ENCODE results near the gene MYH11. TPM values are rescaled to one million over a fixed set of nuclear protein-coding genes. Genes with fewer than 3 reads are reported as not detected.

The MYH11 gene
- total and polyA plus RNA-seq, 10 of the 15 experiments (the other 5 are each of a cell fraction or from before 2014, with no cell fraction given), result 0.01 to 1.9 (median 0.13) TPM; not detected in 1

DNA sequence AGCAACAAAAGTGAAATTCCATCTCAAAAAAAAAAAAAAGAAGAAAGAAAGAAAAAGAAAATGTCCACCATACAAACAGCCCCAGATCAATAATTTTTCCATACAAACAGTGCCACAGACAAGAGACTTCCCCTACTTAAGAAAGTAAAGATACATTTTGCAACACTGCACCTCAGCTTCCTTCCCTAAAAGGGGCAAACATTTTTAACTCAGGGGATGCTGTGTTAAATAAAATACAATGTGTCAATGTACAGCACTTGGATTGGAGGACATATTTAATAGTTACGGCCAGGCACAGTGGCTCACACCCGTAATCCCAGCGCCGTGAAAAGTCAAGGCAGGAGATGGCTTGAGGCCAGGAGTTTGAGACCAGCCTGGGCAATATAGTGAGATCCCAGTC, 22.3 kb downstream of the MYH11 start:
- Histone ChIP-seq H3K9ac (ENCODE audit: control insufficient read depth, insufficient read depth, low read length) (no peak overlapping the region), H4K20me1 (ENCODE audit: control insufficient read depth, insufficient read depth) (no peaks in the 10 kb centered on the region), H3K36me3 (ENCODE audit: control insufficient read depth in 2 of 2, insufficient read depth in 2 of 2, low read length in 1 of 2) (no peaks in the 10 kb centered on the region), H3K4me1 (ENCODE audit: control insufficient read depth, insufficient read depth, low read length) (peaks cover 5% of the 10 kb centered on the region; the same call in 1 of the 2 replicates), H3K27me3 (replicated peaks in 1 of 2; ENCODE audit: control insufficient read depth in 2 of 2, insufficient read depth in 2 of 2, low read length in 1 of 2) (no peaks in the 10 kb centered on the region), H3K79me2 (ENCODE audit: control insufficient read depth, insufficient read depth, low read length) (no peaks in the 10 kb centered on the region), H3K4me3 (no peak overlapping the region), H2AFZ (ENCODE audit: control insufficient read depth, low read depth, low read length) (no peak overlapping the region), H3K9me3 (replicated peaks; ENCODE audit: control insufficient read depth, insufficient read depth, low read length) (no peaks in the 10 kb centered on the region), H3K4me2 (ENCODE audit: control insufficient read depth, insufficient read depth) (no peak overlapping the region), H3K27ac (ENCODE audit: control insufficient read depth, insufficient read depth) (no peak overlapping the region)
- FAIRE-seq (no peak), DNase-seq (ENCODE audit: low read depth, low spot score) (no peak), ATAC-seq (no peak)
- 94% methylated on average over 4 of the region's 4 CpGs for WGBS (ENCODE audit: insufficient coverage, insufficient replicate concordance, low lambda C conversion rate, missing lambda C conversion rate)
- in situ Hi-C loops (cut with MboI) (no loop called here), intact Hi-C loops (cut with micrococcal nuclease; ENCODE audit: unreplicated experiment) (no loop called here)
- CTCF ChIA-PET, result no interaction called here
- no TSS peak for BruUV-seq (replicated peaks)
- RAD21 ChIA-PET (ENCODE audit: unreplicated experiment), result no interaction called here
- SMC1A ChIA-PET (ENCODE audit: uncharacterized antibody, unreplicated experiment), result no interaction called here
- POLR2A ChIA-PET, result no interaction called here
- TF ChIP-seq NKRF (conservative IDR thresholded peaks at IDR 0.05) (no peak), HDGF (IDR thresholded peaks at IDR 0.05) (no peak), MAX (IDR thresholded peaks at IDR 0.05; ENCODE audit: low read depth, low read length) (no peak), MEF2B (IDR thresholded peaks at IDR 0.05; ENCODE audit: partially characterized antibody, poor library complexity, severe bottlenecking) (no peak), JUND (IDR thresholded peaks at IDR 0.05; ENCODE audit: low read depth, low read length) (no peak), PML (IDR thresholded peaks at IDR 0.05; ENCODE audit: low read length) (no peak), ZBED1 (IDR thresholded peaks at IDR 0.05; ENCODE audit: borderline replicate concordance) (no peak), RCOR1 (conservative IDR thresholded peaks at IDR 0.05; ENCODE audit: low read depth, low read length) (no peak), BCL11A (IDR thresholded peaks at IDR 0.05; ENCODE audit: low read depth, low read length) (no peak), SMC3 (IDR thresholded peaks at IDR 0.05; ENCODE audit: borderline replicate concordance, low read length) (no peak), NRF1 (conservative IDR thresholded peaks at IDR 0.05; ENCODE audit: low read depth, low read length) (no peak), TCF3 (IDR thresholded peaks at IDR 0.05; ENCODE audit: borderline replicate concordance, insufficient read depth, low read depth, low read length) (no peak), SUZ12 (IDR thresholded peaks at IDR 0.05; ENCODE audit: unreplicated experiment) (no peak)
- TF ChIP-seq, protein P1, sequence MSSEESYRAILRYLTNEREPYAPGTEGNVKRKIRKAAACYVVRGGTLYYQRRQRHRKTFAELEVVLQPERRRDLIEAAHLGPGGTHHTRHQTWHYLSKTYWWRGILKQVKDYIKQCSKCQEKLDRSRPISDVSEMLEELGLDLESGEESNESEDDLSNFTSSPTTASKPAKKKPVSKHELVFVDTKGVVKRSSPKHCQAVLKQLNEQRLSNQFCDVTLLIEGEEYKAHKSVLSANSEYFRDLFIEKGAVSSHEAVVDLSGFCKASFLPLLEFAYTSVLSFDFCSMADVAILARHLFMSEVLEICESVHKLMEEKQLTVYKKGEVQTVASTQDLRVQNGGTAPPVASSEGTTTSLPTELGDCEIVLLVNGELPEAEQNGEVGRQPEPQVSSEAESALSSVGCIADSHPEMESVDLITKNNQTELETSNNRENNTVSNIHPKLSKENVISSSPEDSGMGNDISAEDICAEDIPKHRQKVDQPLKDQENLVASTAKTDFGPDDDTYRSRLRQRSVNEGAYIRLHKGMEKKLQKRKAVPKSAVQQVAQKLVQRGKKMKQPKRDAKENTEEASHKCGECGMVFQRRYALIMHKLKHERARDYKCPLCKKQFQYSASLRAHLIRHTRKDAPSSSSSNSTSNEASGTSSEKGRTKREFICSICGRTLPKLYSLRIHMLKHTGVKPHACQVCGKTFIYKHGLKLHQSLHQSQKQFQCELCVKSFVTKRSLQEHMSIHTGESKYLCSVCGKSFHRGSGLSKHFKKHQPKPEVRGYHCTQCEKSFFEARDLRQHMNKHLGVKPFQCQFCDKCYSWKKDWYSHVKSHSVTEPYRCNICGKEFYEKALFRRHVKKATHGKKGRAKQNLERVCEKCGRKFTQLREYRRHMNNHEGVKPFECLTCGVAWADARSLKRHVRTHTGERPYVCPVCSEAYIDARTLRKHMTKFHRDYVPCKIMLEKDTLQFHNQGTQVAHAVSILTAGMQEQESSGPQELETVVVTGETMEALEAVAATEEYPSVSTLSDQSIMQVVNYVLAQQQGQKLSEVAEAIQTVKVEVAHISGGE (CRISPR knock-in tag; IDR thresholded peaks at IDR 0.05), result no peak
- TF ChIP-seq, protein P2, sequence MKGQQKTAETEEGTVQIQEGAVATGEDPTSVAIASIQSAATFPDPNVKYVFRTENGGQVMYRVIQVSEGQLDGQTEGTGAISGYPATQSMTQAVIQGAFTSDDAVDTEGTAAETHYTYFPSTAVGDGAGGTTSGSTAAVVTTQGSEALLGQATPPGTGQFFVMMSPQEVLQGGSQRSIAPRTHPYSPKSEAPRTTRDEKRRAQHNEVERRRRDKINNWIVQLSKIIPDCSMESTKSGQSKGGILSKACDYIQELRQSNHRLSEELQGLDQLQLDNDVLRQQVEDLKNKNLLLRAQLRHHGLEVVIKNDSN (IDR thresholded peaks at IDR 0.05; ENCODE audit: borderline replicate concordance, extremely low read length, insufficient read depth, low read depth, low read length), result no peak
- TF ChIP-seq, protein P3, sequence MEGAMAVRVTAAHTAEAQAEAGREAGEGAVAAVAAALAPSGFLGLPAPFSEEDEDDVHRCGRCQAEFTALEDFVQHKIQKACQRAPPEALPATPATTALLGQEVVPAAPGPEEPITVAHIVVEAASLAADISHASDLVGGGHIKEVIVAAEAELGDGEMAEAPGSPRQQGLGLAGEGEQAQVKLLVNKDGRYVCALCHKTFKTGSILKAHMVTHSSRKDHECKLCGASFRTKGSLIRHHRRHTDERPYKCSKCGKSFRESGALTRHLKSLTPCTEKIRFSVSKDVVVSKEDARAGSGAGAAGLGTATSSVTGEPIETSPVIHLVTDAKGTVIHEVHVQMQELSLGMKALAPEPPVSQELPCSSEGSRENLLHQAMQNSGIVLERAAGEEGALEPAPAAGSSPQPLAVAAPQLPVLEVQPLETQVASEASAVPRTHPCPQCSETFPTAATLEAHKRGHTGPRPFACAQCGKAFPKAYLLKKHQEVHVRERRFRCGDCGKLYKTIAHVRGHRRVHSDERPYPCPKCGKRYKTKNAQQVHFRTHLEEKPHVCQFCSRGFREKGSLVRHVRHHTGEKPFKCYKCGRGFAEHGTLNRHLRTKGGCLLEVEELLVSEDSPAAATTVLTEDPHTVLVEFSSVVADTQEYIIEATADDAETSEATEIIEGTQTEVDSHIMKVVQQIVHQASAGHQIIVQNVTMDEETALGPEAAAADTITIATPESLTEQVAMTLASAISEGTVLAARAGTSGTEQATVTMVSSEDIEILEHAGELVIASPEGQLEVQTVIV (IDR thresholded peaks at IDR 0.05; ENCODE audit: borderline replicate concordance, partially characterized antibody), result no peak
